Measurements from ENCODE around the gene ROPN1L.

The ROPN1L gene

DNA sequence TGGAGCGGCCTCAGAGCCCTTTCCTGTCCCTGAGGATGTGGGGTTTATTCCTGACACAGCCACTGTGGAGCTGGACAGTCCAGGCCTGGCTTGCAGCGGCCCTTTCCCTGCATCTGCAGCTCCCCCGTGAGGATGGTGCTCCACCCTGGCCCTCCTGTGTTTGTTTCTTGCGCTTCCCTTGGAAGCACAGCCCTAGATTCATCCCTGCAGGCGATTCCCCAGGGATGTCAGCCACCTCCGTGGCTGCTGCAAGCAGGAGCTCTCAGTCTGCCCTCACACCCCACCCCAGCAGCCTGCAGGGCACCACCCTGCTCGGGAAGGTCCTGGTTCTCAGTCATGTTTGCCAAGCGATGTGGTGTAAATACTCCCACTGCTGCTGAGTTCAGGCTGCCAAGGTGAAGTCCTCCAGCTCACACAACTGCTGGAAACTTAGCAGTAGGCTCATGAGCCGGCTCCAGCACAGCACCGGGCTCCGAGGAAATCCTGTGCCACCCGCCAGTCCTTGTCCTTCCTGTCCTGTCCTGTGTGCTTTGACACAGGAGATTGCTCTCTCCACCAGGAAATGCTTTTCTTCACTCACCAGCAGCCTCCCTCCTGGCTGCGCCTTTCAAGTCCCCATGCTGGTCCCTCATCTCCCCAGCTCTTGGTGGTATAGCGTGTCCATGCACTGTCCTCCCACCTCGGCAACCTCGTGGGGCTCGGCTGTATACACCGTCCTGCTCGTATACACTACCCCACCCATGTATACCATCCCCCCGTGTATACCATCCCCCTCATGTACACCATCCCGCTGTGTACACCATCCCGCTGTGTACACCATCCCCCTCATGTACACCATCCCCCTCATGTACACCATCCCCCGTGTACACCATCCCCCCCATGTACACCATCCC is 16.2 kb downstream of the ROPN1L start:
- TF ChIP-seq, protein P1, sequence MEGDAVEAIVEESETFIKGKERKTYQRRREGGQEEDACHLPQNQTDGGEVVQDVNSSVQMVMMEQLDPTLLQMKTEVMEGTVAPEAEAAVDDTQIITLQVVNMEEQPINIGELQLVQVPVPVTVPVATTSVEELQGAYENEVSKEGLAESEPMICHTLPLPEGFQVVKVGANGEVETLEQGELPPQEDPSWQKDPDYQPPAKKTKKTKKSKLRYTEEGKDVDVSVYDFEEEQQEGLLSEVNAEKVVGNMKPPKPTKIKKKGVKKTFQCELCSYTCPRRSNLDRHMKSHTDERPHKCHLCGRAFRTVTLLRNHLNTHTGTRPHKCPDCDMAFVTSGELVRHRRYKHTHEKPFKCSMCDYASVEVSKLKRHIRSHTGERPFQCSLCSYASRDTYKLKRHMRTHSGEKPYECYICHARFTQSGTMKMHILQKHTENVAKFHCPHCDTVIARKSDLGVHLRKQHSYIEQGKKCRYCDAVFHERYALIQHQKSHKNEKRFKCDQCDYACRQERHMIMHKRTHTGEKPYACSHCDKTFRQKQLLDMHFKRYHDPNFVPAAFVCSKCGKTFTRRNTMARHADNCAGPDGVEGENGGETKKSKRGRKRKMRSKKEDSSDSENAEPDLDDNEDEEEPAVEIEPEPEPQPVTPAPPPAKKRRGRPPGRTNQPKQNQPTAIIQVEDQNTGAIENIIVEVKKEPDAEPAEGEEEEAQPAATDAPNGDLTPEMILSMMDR (IDR thresholded peaks at IDR 0.05; ENCODE audit: insufficient read depth, low read length, poor library complexity, severe bottlenecking), result no peak
- TF ChIP-seq EZH2phosphoT487 (conservative IDR thresholded peaks at IDR 0.05; ENCODE audit: low read length), result no peak
- Histone ChIP-seq H3K27me3 (ENCODE audit: low read length) (no peaks in the 10 kb centered on the region), H3K9me2 (replicated peaks; ENCODE audit: insufficient read depth, low read length) (no peaks in the 10 kb centered on the region), H3K4me3 (ENCODE audit: insufficient read depth, low read length, poor library complexity, severe bottlenecking) (no peak overlapping the region), H4K20me1 (ENCODE audit: low read depth, low read length) (no peaks in the 10 kb centered on the region), H3K9ac (ENCODE audit: low read length) (no peak overlapping the region), H3K4me2 (ENCODE audit: low read depth, low read length, poor library complexity, severe bottlenecking) (no peak overlapping the region), H3K9me3 (ENCODE audit: insufficient read depth, low read length) (no peaks in the 10 kb centered on the region), H3K36me3 (ENCODE audit: low read length) (no peaks in the 10 kb centered on the region), H3K79me2 (ENCODE audit: insufficient read depth, low read length) (no peaks in the 10 kb centered on the region), H2AFZ (ENCODE audit: low read depth, low read length, severe bottlenecking) (no peak overlapping the region), H3K27ac (ENCODE audit: low read depth, low read length) (no peak overlapping the region), H3F3A (ENCODE audit: insufficient read depth) (no peaks in the 10 kb centered on the region)

DNA sequence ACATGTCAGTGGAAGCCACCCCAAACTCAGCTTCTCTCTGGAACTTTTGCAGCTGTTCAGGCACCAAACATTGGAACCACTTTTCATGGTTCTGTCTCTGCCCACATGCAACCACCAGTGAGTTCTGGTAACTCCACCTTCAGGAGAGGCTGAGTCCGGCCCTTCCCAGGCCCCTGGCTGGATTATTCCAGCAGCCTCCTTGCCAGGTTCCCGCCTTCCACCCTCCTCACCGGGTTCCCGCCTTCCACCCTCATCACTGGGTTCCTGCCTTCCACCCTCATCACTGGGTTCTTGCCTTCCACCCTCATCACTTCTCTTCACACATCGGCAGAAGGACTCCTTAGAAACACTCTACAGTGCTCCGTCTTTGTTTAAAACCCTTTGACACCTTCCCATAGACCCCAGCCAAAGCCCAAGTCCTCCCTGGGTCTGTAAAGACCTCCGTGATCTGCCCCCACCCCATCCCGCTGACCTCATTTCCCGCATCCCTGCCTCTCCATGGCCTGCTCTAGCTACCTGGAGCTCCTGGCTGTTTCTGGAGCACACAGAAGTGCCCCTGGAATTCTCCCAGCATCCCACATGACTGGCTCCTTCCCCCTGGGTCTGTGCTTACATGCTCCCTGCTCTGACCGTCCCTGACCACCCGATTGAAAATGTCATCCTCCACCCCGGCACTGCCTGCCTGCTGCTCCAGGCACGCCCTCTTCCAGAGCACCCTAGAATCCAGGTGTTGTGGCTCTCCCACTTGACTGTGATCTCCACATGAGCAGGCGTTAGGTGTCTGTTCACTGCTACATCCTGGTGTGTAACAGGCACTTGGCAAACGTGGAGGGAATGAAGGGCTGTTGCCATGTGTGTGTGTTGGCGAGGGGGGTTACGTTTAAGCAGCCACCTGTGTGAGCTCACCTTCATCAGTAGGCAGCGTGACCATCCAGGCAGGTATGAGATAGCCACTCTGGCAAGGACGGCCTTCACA is 17.7 kb downstream of the ROPN1L start:
- Histone ChIP-seq H3K79me2 (ENCODE audit: insufficient read depth, low read length) (no peaks in the 10 kb centered on the region), H3K36me3 (ENCODE audit: low read length) (no peaks in the 10 kb centered on the region), H2AFZ (ENCODE audit: low read depth, low read length, severe bottlenecking) (no peak overlapping the region), H3K9ac (ENCODE audit: low read length) (no peak overlapping the region), H4K20me1 (ENCODE audit: low read depth, low read length) (no peaks in the 10 kb centered on the region), H3K27me3 (ENCODE audit: low read length) (no peaks in the 10 kb centered on the region), H3F3A (ENCODE audit: insufficient read depth) (no peaks in the 10 kb centered on the region), H3K4me2 (ENCODE audit: low read depth, low read length, poor library complexity, severe bottlenecking) (no peak overlapping the region), H3K27ac (ENCODE audit: low read depth, low read length) (no peak overlapping the region), H3K4me3 (ENCODE audit: insufficient read depth, low read length, poor library complexity, severe bottlenecking) (no peak overlapping the region), H3K9me2 (replicated peaks; ENCODE audit: insufficient read depth, low read length) (no peaks in the 10 kb centered on the region), H3K9me3 (ENCODE audit: insufficient read depth, low read length) (no peaks in the 10 kb centered on the region)
- no peak for TF ChIP-seq EZH2phosphoT487 (conservative IDR thresholded peaks at IDR 0.05; ENCODE audit: low read length)
- TF ChIP-seq, protein P1 (IDR thresholded peaks at IDR 0.05; ENCODE audit: insufficient read depth, low read length, poor library complexity, severe bottlenecking), result no peak

DNA sequence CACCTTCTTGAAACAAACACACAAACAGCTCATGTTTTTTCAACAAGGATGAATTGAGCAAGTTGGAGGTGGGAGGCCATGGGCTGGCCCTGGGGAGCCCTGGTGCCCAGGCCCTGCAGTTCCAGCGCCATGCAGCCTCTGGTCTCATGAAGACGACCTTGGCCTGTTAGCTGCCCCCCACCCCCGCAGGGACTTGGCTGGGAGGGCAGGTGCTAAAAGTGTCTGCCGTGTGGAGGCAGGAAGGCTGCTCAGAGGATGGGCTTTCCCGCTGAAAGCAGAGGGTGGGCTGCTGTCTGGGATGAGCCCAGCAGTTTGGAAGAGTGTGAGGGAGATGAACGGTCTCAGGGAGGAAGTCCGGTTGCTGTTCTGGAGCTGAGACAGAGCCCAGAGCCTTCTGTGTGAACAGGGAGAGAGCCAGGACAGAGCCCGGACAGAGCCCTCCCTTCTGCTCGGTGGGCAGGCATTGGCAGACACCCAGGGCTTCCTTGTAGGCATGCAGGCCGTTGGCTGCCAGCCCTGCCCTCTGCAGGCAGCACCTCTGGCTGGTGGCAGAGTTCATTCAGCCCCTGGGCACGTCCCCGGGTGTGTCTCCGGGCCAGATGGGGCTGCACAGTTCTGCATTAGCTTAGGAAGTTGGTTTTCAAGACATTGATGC is 18.7 kb downstream of the ROPN1L start:
- Histone ChIP-seq H3K9ac (ENCODE audit: low read length) (no peak overlapping the region), H3F3A (ENCODE audit: insufficient read depth) (no peaks in the 10 kb centered on the region), H3K4me3 (ENCODE audit: insufficient read depth, low read length, poor library complexity, severe bottlenecking) (no peak overlapping the region), H3K79me2 (ENCODE audit: insufficient read depth, low read length) (no peaks in the 10 kb centered on the region), H2AFZ (ENCODE audit: low read depth, low read length, severe bottlenecking) (no peak overlapping the region), H3K9me2 (replicated peaks; ENCODE audit: insufficient read depth, low read length) (no peaks in the 10 kb centered on the region), H3K9me3 (ENCODE audit: insufficient read depth, low read length) (no peaks in the 10 kb centered on the region), H3K36me3 (ENCODE audit: low read length) (no peaks in the 10 kb centered on the region), H3K4me2 (ENCODE audit: low read depth, low read length, poor library complexity, severe bottlenecking) (no peak overlapping the region), H3K27me3 (ENCODE audit: low read length) (no peaks in the 10 kb centered on the region), H3K27ac (ENCODE audit: low read depth, low read length) (no peak overlapping the region), H4K20me1 (ENCODE audit: low read depth, low read length) (no peaks in the 10 kb centered on the region)
- no peak for TF ChIP-seq EZH2phosphoT487 (conservative IDR thresholded peaks at IDR 0.05; ENCODE audit: low read length)
- TF ChIP-seq, protein P1 (IDR thresholded peaks at IDR 0.05; ENCODE audit: insufficient read depth, low read length, poor library complexity, severe bottlenecking), result no peak
